ENCODE measurements around the gene CLTA. TPM values are rescaled to one million over a fixed set of nuclear protein-coding genes. Genes with fewer than 3 reads are reported as not detected.

The CLTA gene
- total and polyA plus RNA-seq, 2 donors (not counting 3 experiments of a cell fraction or from before 2014, with no cell fraction given), result 229 to 317 TPM

DNA sequence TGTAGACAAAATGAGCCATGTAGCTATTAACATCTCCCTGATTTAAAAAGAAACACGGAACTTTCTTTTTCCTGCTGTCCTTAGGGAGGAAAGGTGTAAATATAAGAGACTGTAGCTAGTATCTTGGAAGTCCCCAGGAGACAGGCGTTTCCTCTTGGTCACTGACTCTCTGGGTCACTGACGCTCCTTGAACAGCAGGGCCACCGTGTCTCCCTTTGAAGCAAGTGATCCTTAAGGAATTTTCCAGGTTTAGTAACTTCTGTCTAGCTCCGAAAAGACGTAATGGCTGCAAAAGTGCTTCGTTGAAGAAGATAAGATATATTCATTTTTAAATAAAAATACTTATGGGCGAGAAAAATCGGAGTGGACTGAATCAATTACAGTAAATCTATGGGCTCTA lies 745 bp upstream of the CLTA start:
- no peaks in the 10 kb centered on the region for H3K9me3 ChIP-seq (replicated peaks; ENCODE audit: control insufficient read depth, insufficient read depth, low read length)
- no peaks in the 10 kb centered on the region for H3K36me3 ChIP-seq (ENCODE audit: control insufficient read depth in 2 of 2, extremely low read depth in 1 of 2, insufficient read depth in 2 of 2, low read length in 2 of 2)
- DNase-seq (ENCODE audit: low read depth, low spot score), result peak; percentile 46
- peak overlapping the region in 2 of 3 experiments; percentile 90 to 93 for H3K4me3 ChIP-seq (replicated peaks in 1 of 3; ENCODE audit: insufficient read depth in 1 of 3, low read depth in 1 of 3, low read length in 3 of 3)
- H2AFZ ChIP-seq (ENCODE audit: low read depth, low read length), result peak overlapping the region; percentile 40
- peaks cover 31% of the 10 kb centered on the region for H3K4me1 ChIP-seq (ENCODE audit: control insufficient read depth, extremely low read depth, insufficient read depth, low read length)
- TSS peak; percentile 92 for BruUV-seq (replicated peaks)
- H3K79me2 ChIP-seq (ENCODE audit: control insufficient read depth, insufficient read depth, low read length), result peaks cover 43% of the 10 kb centered on the region
- intact Hi-C loops (cut with micrococcal nuclease), result loop anchor here (5.0 kb wide), 1 partner anchor 137 kb away; no protein-coding TSS in a partner anchor
- no peaks in the 10 kb centered on the region for H3K9me1 ChIP-seq (replicated peaks; ENCODE audit: control insufficient read depth, extremely low read depth, insufficient read depth, low read length)
- dilution Hi-C loops (cut with MboI; ENCODE audit: extremely low pct_ligation_motif_present, low sequenced_read_pairs), result no loop called here
- FAIRE-seq, result no peak
- H3K27me3 ChIP-seq (ENCODE audit: control insufficient read depth in 2 of 2, insufficient read depth in 2 of 2, low read length in 2 of 2), result no peaks in the 10 kb centered on the region
- H3K4me2 ChIP-seq (ENCODE audit: insufficient read depth, low read length), result peak overlapping the region; percentile 66
- H3K9ac ChIP-seq (replicated peaks; ENCODE audit: extremely low read depth, insufficient read depth, low read length), result peak overlapping the region; percentile 96
- CTCF ChIA-PET, result interaction anchor here (0.6 to 4.3 kb wide), 22 partner anchors 12 to 400 kb away, joined by 3 to 29 read pairs (median 6); partner anchors contain the start of gene GLIPR2
- TF ChIP-seq GATA2 (IDR thresholded peaks at IDR 0.05; ENCODE audit: insufficient read depth, insufficient read length, low read depth, low read length) (no peak), EZH2 (IDR thresholded peaks at IDR 0.05; ENCODE audit: borderline replicate concordance, low read depth, low read length, severe bottlenecking) (no peak), CTCF (IDR thresholded peaks at IDR 0.05; ENCODE audit: extremely low read depth in 1 of 2, insufficient read depth in 1 of 2, low read depth in 1 of 2, low read length in 2 of 2) (no peak)
- H4K20me1 ChIP-seq (replicated peaks; ENCODE audit: control insufficient read depth, extremely low read depth, insufficient read depth, low read length), result no peaks in the 10 kb centered on the region
- peak overlapping the region; percentile 78 for H3K27ac ChIP-seq (ENCODE audit: insufficient read depth, low read depth, low read length)
- POLR2A ChIA-PET, result interaction anchor here (0.6 to 1.7 kb wide), 11 partner anchors 11 to 408 kb away, joined by 3 to 8 read pairs (median 4); no protein-coding TSS in a partner anchor

DNA sequence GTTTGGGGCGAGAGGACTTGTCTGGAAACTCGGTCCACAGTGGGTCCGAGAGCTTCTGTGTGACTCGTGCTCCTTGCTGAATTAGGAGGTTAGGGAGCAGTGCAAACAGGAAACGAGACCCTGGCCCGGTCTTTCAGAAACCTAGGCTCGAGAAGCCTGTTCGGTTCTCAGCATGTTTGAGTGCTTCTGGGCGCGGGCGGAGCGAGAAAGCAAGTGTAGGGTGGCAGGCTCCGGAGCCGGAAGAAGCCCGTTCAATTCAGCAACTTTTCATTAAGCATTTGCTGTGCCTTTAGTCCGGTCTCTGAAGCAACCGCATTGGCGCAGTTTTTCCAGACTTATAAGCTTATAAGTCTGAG lies 547 bp downstream of the CLTA start:
- H2AFZ ChIP-seq (ENCODE audit: low read depth, low read length), result peak overlapping the region; percentile 46
- H3K79me2 ChIP-seq (ENCODE audit: control insufficient read depth, insufficient read depth, low read length), result peaks cover 52% of the 10 kb centered on the region
- ChIA-PET CTCF (interaction anchor here (0.6 to 4.3 kb wide), 17 partner anchors 10 to 236 kb away, joined by 3 to 29 read pairs (median 7); partner anchors contain the start of gene GLIPR2), POLR2A (interaction anchor here (1.0 to 1.7 kb wide), 2 partner anchors 10 to 25 kb away, joined by 4 to 8 read pairs; no protein-coding TSS in a partner anchor)
- dilution Hi-C loops (cut with MboI; ENCODE audit: extremely low pct_ligation_motif_present, low sequenced_read_pairs) (no loop called here), intact Hi-C loops (cut with micrococcal nuclease) (loop anchor here (5.0 kb wide), 1 partner anchor 136 kb away; no protein-coding TSS in a partner anchor)
- H3K4me1 ChIP-seq (ENCODE audit: control insufficient read depth, extremely low read depth, insufficient read depth, low read length), result peaks cover 31% of the 10 kb centered on the region
- peak; percentile 67 for FAIRE-seq
- peak overlapping the region; percentile 89 for H3K4me2 ChIP-seq (ENCODE audit: insufficient read depth, low read length)
- H3K9ac ChIP-seq (replicated peaks; ENCODE audit: extremely low read depth, insufficient read depth, low read length), result peak overlapping the region; percentile 96
- no peaks in the 10 kb centered on the region for H3K36me3 ChIP-seq (ENCODE audit: control insufficient read depth in 2 of 2, extremely low read depth in 1 of 2, insufficient read depth in 2 of 2, low read length in 2 of 2)
- peak overlapping the region; percentile 80 to 93 (median 90) for H3K4me3 ChIP-seq (replicated peaks in 1 of 3; ENCODE audit: insufficient read depth in 1 of 3, low read depth in 1 of 3, low read length in 3 of 3)
- BruUV-seq (replicated peaks), result TSS peak; percentile 53
- no peaks in the 10 kb centered on the region for H4K20me1 ChIP-seq (replicated peaks; ENCODE audit: control insufficient read depth, extremely low read depth, insufficient read depth, low read length)
- peak; percentile 46 for DNase-seq (ENCODE audit: low read depth, low spot score)
- no peaks in the 10 kb centered on the region for H3K9me3 ChIP-seq (replicated peaks; ENCODE audit: control insufficient read depth, insufficient read depth, low read length)
- H3K9me1 ChIP-seq (replicated peaks; ENCODE audit: control insufficient read depth, extremely low read depth, insufficient read depth, low read length), result no peaks in the 10 kb centered on the region
- no peak for TF ChIP-seq MAX (IDR thresholded peaks at IDR 0.05; ENCODE audit: insufficient read depth, insufficient read length)
- TF ChIP-seq MYC (IDR thresholded peaks at IDR 0.05; ENCODE audit: low read depth, low read length), result no peak
- H3K27ac ChIP-seq (ENCODE audit: insufficient read depth, low read depth, low read length), result peak overlapping the region; percentile 78
- no peaks in the 10 kb centered on the region for H3K27me3 ChIP-seq (ENCODE audit: control insufficient read depth in 2 of 2, insufficient read depth in 2 of 2, low read length in 2 of 2)

All from endothelial cell of umbilical vein (primary cell).